ENCODE results near the gene DDT. TPM values are rescaled to one million over a fixed set of nuclear protein-coding genes. Genes with fewer than 3 reads are reported as not detected.

DDT gene
- total and polyA plus RNA-seq, 10 of the 15 experiments (the other 5 are each of a cell fraction or from before 2014, with no cell fraction given), result 25.1 to 408 (median 202) TPM

DNA sequence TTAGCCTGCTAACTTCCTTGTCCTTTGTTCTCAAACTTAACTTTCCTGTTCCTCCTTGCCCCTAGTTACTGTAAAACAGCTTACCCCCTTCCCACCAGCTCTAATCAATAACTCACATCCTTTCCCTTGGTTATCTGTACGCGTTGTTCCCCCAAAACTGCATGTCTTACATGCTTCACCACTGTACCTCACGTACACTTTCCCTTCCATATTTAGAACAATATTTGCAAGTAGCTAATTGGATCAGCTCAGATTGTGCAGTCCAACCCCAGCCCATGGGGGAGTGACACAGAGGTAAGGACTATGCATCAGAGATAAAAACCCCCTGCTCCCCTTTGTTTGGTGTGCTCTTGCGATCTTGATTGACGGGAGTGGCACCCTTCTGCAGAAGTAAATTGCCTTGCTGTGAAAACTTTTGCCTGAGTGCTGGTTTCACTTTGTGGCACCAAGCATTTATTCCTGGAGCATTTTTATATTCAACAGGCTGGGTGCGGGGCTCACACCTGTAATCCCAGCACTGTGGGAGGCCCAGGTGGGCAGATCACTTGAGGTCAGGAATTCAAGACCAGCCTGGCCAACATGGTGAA lies 49.1 kb downstream of the DDT start:
- CTCF ChIA-PET, result no interaction called here
- RAD21 ChIA-PET (ENCODE audit: unreplicated experiment), result no interaction called here
- WGBS (ENCODE audit: insufficient coverage, insufficient replicate concordance, low lambda C conversion rate, missing lambda C conversion rate), result 98% methylated on average over 5 of the region's 6 CpGs
- H2AFZ ChIP-seq (ENCODE audit: control insufficient read depth, low read depth, low read length), result no peak overlapping the region
- BruUV-seq (replicated peaks), result no TSS peak
- peaks cover 3 to 34% of the 10 kb centered on the region in 2 experiments for H3K36me3 ChIP-seq (ENCODE audit: control insufficient read depth in 2 of 2, insufficient read depth in 2 of 2, low read length in 1 of 2)
- in situ Hi-C loops (cut with MboI) (loop anchor here (5.0 kb wide), 1 partner anchor 47 kb away; the partner anchor contains the start of gene DDT), intact Hi-C loops (cut with micrococcal nuclease; ENCODE audit: unreplicated experiment) (loop anchor here (5.0 kb wide), 1 partner anchor 47 kb away; the partner anchor contains the start of gene DDT)
- no peak overlapping the region for H3K4me3 ChIP-seq
- H3K27me3 ChIP-seq (replicated peaks in 1 of 2; ENCODE audit: control insufficient read depth in 2 of 2, insufficient read depth in 2 of 2, low read length in 1 of 2), result no peaks in the 10 kb centered on the region
- no peaks in the 10 kb centered on the region for H4K20me1 ChIP-seq (ENCODE audit: control insufficient read depth, insufficient read depth)
- H3K4me1 ChIP-seq (ENCODE audit: control insufficient read depth, insufficient read depth, low read length), result no peaks in the 10 kb centered on the region
- no peak overlapping the region for H3K4me2 ChIP-seq (ENCODE audit: control insufficient read depth, insufficient read depth)
- DNase-seq (ENCODE audit: low read depth, low spot score) (no peak), ATAC-seq (no peak), FAIRE-seq (no peak)
- 0 out of 2 replicates have a peak, but pooled peaks have one; percentile 84 for TF ChIP-seq CBX5 (IDR thresholded peaks at IDR 0.05; ENCODE audit: low read depth)
- TF ChIP-seq WRNIP1 (IDR thresholded peaks at IDR 0.05; ENCODE audit: borderline replicate concordance, low read depth, low read length), result no peak
- no peak overlapping the region for H3K27ac ChIP-seq (ENCODE audit: control insufficient read depth, insufficient read depth)
- H3K9ac ChIP-seq (ENCODE audit: control insufficient read depth, insufficient read depth, low read length), result no peak overlapping the region
- H3K79me2 ChIP-seq (ENCODE audit: control insufficient read depth, insufficient read depth, low read length), result no peaks in the 10 kb centered on the region; the same call in 1 of the 2 replicates
- POLR2A ChIA-PET, result no interaction called here
- SMC1A ChIA-PET (ENCODE audit: uncharacterized antibody, unreplicated experiment), result no interaction called here
- peaks cover 10% of the 10 kb centered on the region for H3K9me3 ChIP-seq (replicated peaks; ENCODE audit: control insufficient read depth, insufficient read depth, low read length)

- ChIA-PET POLR2A (interaction anchor here (1.7 kb wide), 1 partner anchor 9 kb away, joined by 4 read pairs; no protein-coding TSS in a partner anchor), SMC1A (ENCODE audit: uncharacterized antibody, unreplicated experiment) (no interaction called here), CTCF (no interaction called here), RAD21 (ENCODE audit: unreplicated experiment) (no interaction called here)
- WGBS (ENCODE audit: insufficient coverage, insufficient replicate concordance, low lambda C conversion rate, missing lambda C conversion rate), result 70% methylated on average over 2 of the region's 2 CpGs
- Histone ChIP-seq H3K27ac (ENCODE audit: control insufficient read depth, insufficient read depth) (no peak overlapping the region), H3K9me3 (replicated peaks; ENCODE audit: control insufficient read depth, insufficient read depth, low read length) (peaks cover 10% of the 10 kb centered on the region), H3K36me3 (ENCODE audit: control insufficient read depth in 2 of 2, insufficient read depth in 2 of 2, low read length in 1 of 2) (peaks cover 3 to 30% of the 10 kb centered on the region in 2 experiments), H3K4me3 (no peak overlapping the region), H2AFZ (ENCODE audit: control insufficient read depth, low read depth, low read length) (no peak overlapping the region), H3K4me1 (ENCODE audit: control insufficient read depth, insufficient read depth, low read length) (no peaks in the 10 kb centered on the region), H3K4me2 (ENCODE audit: control insufficient read depth, insufficient read depth) (no peak overlapping the region), H3K27me3 (replicated peaks in 1 of 2; ENCODE audit: control insufficient read depth in 2 of 2, insufficient read depth in 2 of 2, low read length in 1 of 2) (no peaks in the 10 kb centered on the region), H3K79me2 (ENCODE audit: control insufficient read depth, insufficient read depth, low read length) (no peaks in the 10 kb centered on the region; the same call in 1 of the 2 replicates), H3K9ac (ENCODE audit: control insufficient read depth, insufficient read depth, low read length) (no peak overlapping the region), H4K20me1 (ENCODE audit: control insufficient read depth, insufficient read depth) (no peaks in the 10 kb centered on the region)
- intact Hi-C loops (cut with micrococcal nuclease; ENCODE audit: unreplicated experiment) (no loop called here), in situ Hi-C loops (cut with MboI) (no loop called here)
- FAIRE-seq, result peak; percentile 62
- ATAC-seq, result no peak
- no peak for DNase-seq (ENCODE audit: low read depth, low spot score)
- no TSS peak for BruUV-seq (replicated peaks)
- TF ChIP-seq BHLHE40 (IDR thresholded peaks at IDR 0.05; ENCODE audit: borderline replicate concordance in 1 of 2, low read depth in 2 of 2, low read length in 1 of 2) (no peak), IKZF1 (conservative IDR thresholded peaks at IDR 0.05) (no peak), YY1 (IDR thresholded peaks at IDR 0.05; ENCODE audit: low read depth, low read length) (no peak), YBX1 (IDR thresholded peaks at IDR 0.05) (no peak), ATF7 (IDR thresholded peaks at IDR 0.05; ENCODE audit: low read depth) (no peak), IKZF2 (IDR thresholded peaks at IDR 0.05) (no peak)
- TF ChIP-seq, protein P1, sequence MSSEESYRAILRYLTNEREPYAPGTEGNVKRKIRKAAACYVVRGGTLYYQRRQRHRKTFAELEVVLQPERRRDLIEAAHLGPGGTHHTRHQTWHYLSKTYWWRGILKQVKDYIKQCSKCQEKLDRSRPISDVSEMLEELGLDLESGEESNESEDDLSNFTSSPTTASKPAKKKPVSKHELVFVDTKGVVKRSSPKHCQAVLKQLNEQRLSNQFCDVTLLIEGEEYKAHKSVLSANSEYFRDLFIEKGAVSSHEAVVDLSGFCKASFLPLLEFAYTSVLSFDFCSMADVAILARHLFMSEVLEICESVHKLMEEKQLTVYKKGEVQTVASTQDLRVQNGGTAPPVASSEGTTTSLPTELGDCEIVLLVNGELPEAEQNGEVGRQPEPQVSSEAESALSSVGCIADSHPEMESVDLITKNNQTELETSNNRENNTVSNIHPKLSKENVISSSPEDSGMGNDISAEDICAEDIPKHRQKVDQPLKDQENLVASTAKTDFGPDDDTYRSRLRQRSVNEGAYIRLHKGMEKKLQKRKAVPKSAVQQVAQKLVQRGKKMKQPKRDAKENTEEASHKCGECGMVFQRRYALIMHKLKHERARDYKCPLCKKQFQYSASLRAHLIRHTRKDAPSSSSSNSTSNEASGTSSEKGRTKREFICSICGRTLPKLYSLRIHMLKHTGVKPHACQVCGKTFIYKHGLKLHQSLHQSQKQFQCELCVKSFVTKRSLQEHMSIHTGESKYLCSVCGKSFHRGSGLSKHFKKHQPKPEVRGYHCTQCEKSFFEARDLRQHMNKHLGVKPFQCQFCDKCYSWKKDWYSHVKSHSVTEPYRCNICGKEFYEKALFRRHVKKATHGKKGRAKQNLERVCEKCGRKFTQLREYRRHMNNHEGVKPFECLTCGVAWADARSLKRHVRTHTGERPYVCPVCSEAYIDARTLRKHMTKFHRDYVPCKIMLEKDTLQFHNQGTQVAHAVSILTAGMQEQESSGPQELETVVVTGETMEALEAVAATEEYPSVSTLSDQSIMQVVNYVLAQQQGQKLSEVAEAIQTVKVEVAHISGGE (CRISPR knock-in tag; IDR thresholded peaks at IDR 0.05), result no peak
- TF ChIP-seq, protein P2, sequence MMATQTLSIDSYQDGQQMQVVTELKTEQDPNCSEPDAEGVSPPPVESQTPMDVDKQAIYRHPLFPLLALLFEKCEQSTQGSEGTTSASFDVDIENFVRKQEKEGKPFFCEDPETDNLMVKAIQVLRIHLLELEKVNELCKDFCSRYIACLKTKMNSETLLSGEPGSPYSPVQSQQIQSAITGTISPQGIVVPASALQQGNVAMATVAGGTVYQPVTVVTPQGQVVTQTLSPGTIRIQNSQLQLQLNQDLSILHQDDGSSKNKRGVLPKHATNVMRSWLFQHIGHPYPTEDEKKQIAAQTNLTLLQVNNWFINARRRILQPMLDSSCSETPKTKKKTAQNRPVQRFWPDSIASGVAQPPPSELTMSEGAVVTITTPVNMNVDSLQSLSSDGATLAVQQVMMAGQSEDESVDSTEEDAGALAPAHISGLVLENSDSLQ (IDR thresholded peaks at IDR 0.05), result no peak
- TF ChIP-seq, protein P3, sequence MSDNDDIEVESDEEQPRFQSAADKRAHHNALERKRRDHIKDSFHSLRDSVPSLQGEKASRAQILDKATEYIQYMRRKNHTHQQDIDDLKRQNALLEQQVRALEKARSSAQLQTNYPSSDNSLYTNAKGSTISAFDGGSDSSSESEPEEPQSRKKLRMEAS (IDR thresholded peaks at IDR 0.05; ENCODE audit: low read depth, low read length), result no peak
Observed at GRCh38 chr22:23922921-23923320, 51.3 kb downstream of the DDT start.

All from GM12878 (cell line).